ENCODE measurements around the gene RNGTT.

RNGTT gene

DNA sequence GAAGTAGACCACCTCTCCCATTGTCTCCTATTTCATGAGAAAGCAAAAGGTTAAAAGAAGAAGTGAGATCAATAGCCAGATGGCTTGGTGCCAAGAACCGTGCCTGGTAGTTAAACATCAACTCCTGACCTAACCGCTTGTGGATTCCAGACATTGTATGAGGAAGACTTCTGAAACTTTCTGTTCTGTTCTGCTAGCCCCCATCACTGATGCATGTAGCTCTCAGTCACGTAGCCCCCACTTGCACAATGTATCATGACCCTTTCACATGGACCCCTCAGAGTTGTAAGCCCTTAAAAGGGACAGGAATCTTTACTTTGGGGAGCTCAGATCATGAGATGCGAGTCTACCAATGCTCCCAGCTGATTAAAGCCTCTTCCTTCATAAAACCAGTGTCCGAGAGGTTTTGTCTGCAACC lies 301.2 kb downstream of the RNGTT start:
- DNase-seq (ENCODE audit: low read depth in 2 of 2), result no peak

DNA sequence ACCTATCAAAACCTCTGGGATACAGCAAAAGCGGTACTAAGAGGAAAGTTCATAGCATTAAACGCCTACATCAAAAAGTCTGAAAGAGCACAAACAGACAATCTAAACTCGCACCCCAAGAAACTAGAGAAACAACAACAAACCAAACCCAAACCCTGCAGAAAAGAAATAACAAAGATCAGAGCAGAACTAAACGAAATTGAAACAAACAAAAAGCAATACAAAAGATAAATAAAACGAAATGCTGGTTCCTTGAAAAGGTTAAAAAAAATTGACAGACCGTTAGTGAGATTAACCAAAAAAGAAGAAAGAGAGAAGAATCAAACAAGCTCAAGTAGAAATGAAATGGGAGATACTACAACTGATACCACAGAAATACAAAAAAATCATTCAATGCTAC lies 302.3 kb downstream of the RNGTT start:
- no peak for DNase-seq (ENCODE audit: low read depth in 2 of 2)

DNA sequence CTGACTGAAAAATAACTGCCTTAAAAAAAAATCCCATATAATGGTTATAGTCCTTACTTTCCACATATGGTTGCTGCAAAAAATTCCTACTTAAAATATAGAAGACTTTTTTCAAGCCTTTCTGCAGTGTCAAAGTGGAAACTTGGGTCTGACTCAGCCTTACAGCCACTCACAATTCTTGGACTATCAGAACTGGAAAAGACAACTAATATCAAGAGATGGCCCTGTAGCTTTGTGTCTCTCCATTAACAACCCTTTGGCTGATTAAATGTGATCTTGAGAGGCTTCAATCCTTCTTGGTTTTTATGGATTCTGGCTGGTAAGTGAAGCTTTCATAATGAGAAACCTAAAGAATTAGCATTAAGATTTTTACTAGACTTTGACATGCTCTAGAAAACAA lies 307.8 kb downstream of the RNGTT start:
- no peak for DNase-seq (ENCODE audit: low read depth in 2 of 2)

DNA sequence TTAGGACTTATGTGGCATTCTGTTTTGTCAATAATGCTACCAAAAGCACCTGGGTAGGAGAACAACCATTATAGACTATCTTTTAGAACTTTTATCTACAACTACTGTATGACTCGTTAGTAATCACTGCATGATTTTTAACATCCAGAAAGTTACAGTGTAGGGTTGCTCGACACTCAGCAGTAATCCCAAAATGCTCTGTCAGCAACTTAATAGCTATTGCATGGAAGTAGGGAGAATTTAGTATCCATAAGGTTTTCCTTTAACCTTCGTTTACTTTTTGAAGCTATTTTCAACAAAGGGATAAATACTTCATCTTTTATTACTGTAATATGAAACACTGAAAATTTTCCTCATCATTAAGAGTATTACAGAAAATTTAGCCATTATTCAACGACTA lies 309.5 kb downstream of the RNGTT start:
- no peak for DNase-seq (ENCODE audit: low read depth in 2 of 2)

DNA sequence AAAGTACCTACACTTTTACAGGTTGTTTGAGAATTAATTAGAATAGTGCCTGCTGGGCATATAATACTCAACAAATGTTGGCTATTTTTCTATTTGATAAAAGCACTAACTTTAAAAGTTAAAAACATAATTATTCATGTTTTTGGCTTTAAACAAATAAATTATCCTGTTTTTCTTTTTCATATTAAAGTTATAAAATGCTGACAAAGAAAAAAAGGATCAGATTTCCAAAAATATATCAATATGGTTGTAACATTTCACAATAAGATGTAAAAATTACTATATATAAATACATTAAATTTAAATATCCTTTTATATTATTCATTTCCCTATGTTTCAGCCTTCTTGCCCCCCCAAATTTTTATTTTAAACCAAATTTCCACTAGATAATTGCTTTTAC lies 312.0 kb downstream of the RNGTT start:
- no peak for DNase-seq (ENCODE audit: low read depth in 2 of 2)

DNA sequence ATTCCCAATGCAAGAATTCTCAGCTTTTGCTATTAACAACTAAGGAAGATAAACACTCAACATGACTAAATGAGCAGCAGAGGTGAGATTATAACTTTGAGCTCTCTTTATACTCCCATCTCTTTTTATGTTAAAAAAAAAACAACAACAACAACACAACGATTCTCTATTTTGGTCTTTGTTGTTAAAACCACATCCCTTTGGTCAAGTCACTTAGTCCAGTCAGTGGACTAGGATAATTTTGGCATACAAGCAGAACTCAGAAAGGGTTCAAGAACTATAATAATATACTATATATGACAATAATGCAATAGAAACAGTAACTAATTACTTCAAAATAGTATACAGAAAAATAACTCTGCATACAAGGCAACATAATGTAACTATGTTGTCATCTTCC lies 312.4 kb downstream of the RNGTT start:
- DNase-seq (ENCODE audit: low read depth in 2 of 2), result no peak

DNA sequence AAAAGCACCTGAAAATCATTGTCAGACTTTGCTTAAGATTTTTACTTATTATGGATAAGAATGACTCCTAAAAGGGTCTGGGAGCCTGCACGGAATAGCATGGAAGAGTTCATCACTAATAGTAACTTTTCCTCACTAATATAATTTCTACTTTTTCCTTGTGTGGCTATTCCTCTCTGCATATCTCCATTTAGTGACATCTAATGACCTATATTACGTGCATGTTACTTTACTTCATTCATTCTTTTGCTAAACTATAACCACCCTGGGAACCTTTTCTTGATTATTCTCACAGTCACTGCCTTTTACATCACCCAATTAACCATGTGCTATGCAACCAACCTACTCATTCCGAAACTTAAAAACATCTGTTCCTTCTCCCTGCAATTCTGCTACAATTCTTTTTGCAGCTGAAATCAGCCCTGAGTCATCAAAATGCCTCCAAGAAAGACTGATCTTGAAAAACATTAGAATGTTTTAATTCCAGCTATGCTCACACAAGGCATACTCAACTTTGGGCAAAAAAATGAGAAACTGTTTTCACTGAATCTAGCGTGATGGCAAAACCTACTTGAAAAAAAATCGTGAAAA lies 313.3 kb downstream of the RNGTT start:
- DNase-seq (ENCODE audit: low read depth in 2 of 2), result no peak

DNA sequence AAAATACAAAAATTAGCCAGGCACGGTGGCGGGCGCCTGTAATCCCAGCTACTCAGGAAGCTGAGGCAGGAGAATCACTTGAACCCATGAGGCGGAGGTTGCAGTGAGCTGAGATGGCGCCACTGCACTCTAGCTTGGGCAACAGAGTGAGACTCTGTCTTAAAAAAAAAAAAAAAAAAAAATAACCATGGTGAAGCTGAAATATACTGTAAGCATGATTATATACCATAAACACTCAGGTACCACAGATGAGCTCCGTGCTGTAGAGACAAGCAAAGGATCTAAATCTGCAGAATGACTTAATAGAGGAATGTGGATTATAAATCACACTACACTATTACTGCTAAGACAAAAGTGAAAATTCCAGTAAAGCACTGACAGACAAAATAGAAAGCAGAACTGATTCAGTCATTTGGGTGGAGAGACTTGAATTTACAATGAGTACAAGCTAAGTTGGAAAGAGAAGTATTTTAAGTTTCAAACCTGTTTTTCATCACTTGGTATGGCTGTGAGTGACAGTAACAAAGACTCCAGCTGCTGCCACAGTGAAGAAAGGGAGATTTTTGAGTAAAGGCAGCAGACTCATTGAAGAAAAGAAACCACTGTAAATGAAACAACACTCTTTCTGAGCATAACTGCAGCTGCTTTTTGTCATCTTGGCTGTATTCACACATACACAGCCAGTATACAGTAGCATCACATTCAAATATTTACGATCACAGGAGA lies 322.1 kb downstream of the RNGTT start:
- no peak for DNase-seq (ENCODE audit: low read depth in 2 of 2)

DNA sequence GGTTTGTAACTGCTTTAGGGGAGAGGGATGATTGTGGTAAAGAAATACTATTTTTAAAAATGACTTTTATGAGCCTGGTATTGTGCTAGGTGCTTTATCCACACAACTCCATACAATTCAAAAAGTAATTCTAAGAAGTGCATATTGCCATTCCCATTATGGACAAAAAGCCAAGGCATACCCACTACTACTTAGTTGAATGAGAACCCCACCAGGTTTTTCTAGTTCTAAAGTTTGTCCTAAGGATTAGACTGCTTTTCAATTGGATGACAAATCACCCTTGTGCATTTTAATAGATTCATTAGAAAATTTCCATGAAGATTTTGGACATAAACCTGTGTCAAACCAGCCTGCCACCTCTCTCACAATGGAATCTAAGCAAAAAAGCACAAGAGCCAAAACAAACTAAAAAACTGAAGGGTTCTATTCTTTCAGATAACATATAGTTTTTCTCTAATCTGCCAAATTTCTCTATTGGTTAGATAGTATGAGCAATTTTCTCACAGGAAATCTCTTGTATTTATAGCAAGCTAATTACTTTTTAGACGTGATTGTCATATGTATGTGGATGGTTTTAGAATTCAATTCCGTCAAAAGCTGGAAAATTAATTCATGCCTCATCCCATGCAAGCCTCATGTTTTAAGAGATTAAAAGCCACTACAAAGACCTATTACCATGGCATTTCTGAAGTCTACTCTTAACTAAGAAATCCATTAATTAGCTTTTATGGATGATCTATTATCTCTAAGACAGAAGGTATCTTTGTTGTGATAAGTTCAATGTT lies 325.5 kb downstream of the RNGTT start:
- no peak for DNase-seq (ENCODE audit: low read depth in 2 of 2)

DNA sequence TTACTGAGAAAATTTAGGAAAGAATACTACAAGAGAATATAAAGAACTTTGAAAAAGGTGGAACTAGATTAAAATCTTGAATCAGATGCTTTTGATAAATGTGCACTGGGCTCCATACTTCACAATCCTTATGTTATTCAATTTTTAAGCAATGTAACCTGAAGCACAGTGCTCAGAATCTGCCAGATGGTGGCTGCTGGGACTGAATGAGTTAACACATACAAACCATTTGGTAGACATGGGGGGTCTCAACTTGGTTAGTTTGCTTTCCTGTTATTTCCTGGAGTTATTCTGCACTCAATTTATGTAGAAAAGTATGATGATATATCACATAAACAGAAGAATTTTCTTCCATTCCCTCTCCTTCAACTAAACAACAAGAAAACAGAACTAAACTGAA lies 326.5 kb downstream of the RNGTT start:
- no peak for DNase-seq (ENCODE audit: low read depth in 2 of 2)

DNA sequence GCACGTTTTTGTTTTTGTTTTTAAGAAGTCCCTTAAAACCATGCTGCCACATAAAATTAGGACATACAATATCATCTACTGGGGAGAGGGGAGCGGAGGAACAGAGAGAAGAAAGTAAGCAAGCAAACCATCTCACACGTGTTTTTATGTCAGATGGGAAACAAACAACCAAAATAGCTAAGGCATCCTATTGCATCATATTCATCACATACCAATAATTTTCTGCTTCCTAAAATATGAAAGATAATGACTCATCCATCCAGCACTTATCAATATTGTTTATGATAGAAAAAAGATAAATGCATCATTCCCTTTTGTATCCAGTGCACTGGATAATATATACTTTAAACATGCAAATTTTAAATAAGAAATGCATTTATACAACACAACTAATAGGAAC lies 329.6 kb downstream of the RNGTT start:
- no peak for DNase-seq (ENCODE audit: low read depth in 2 of 2)

DNA sequence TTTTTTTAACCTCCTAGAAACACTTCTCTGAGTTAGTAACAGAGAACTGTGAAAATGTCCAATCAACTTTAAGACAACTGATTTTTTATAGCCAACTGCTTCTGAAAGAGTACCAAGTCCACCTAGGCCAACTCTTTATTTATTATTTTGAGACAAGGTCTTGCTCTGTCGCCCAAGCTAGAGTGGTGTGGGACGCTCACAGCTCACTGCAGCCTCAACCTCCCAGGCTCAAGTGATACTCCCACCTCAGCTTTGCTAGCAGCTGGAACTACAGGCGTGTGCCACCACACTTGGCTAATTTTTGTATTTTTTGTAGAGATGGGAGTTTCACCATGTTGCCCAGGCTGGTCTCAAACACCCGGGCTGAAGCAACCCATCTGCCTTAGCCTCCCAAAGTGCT lies 331.6 kb downstream of the RNGTT start:
- DNase-seq (ENCODE audit: low read depth in 2 of 2), result no peak

DNA sequence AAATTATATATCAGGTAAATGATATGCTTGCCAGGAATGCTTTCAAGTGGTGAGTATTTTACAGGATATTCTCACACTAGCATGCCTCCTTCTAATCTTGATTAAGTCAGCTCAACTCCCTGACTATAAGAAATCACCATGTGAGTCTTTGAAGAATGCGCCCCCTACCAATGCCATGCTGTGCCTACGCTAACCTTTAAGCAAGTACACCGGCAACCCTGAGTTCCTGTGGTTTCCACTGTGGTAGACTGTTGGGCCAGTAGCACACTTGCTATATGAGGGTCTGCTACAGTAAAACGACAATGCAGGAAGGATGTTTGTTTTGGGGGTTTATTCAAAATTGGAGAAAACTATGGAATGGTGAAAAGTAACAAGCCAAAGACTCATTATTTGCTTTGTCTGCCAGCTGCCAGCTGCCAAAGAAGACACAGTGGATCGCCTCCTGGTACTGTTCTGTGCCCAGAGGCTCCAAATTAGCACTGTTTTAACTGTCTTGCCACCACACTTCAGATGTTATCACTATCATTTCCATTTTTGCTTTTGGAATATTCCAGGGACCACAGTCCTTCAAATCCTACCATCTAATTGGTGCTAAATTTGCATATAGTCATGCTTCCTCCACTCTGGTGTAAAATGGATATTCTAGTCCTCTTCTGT lies 333.5 kb downstream of the RNGTT start:
- no peak for DNase-seq (ENCODE audit: low read depth in 2 of 2)

DNA sequence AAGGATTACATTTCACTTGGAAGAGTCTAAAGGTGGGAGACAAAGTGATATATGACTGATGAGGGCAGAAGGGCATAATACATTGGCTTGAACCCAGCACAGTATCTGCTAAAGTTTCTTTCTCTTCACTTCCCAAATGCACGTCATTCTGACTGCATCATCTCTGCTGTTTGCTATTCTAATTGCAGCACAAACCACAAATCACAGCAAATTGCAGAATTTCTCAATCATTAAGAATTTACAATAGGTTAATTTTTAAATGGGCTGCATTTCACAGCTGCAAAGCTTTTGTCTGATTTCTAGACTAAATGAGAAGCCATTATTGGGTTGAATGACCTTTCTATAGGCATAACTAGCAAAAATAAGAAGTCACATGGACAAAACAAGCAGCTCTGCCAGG lies 337.0 kb downstream of the RNGTT start:
- DNase-seq (ENCODE audit: low read depth in 2 of 2), result no peak

DNA sequence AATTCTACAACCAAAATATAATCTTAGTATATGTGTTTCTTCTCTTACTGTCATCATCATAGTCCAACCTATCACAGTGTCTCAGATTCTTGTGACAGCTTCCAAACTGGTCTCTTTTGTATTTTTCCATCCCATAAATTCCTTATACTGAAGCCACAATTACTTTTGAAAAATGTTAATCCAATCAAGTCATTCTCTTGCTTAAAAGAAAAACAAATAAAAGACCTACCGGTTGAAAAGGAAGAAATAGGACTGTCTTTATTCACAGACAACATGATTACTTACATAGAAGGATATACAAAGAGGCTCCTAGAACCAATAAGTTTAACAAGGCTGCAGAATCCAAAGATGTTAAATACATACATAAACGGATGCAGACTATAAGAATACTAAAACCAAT lies 339.9 kb downstream of the RNGTT start:
- no peak for DNase-seq (ENCODE audit: low read depth in 2 of 2)

DNA sequence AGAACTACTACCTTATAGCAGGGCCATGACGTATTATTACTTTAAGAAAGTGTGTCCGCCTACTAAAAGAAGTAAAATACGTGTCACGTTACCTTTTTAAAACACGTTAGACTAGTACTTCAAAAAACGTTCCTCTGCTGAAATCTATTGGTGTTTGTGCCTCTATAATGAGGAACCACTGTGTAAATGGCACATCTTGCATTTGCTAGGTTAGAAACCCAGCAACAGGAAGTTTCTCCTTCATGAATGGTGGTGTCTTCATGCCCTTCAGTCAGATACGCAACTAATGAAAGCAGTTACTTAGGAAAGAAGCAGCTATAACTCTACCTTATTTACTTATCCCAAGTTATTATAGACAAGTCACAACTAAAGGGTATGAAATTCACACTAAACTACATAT lies 343.5 kb downstream of the RNGTT start:
- DNase-seq (ENCODE audit: low read depth in 2 of 2), result no peak

DNA sequence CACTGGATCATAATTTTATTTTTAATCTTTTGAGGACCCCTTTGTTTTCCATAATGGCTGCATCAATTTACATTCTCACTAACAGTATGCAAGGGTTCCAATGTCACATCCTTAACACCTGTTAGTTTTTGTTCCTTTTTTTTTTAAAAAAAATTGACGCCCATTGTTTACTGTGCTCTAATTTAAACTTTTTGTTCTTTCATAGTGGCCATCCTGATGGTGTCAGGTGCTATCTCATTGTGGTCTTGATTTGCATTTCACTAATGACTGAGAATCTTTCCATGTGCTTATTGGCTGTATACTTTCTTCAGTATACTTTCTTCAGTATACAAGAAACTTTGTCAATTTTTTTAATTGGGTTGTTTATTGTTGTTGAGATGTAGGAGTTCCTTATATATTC lies 347.0 kb downstream of the RNGTT start:
- DNase-seq (ENCODE audit: low read depth in 2 of 2), result no peak

DNA sequence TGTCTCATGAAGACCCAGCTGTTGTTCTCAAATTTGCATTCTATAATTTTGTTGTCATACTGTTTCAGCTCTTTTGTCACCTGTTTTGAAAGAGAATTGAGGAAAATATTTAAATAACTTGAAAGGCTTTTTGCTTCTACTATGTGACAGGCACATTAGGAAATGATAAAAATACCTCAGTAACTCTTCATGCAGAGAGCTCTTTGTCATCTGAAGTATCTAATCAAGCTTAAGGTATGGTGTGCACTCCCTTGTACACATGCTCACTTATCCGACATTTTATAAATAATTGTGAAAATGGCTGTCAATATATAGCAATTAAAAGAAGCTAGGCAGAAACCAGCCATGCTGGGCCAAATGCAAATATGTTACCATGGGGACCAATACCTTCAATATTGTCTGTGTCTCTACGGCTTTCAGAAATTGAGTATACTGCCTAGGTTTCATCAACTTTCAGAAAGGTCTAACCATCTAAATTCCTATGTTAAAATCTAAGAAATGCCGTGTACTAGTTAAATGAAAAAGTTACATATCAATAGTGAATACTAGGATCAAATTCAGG lies 349.0 kb downstream of the RNGTT start:
- no peak for DNase-seq (ENCODE audit: low read depth in 2 of 2)

DNA sequence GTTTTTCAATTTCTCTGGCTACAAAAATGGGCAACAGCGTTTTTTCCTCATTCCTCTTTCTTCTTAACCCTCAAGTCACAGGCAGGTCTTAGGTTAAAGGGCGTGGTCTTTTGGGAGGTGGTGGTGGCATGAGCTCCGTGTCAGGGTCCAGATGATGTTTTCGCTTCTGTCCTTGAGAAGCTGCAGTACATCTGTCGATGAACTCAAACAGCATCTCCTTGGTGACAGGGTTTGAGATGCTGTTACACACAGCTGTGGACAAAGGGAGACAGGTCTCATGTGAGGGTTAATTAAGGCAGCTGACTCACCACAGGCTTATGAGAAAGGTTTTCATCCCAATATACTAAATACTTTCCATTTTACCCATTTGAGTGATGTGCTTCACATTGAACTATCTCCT lies 350.8 kb downstream of the RNGTT start:
- no peak for DNase-seq (ENCODE audit: low read depth in 2 of 2)

DNA sequence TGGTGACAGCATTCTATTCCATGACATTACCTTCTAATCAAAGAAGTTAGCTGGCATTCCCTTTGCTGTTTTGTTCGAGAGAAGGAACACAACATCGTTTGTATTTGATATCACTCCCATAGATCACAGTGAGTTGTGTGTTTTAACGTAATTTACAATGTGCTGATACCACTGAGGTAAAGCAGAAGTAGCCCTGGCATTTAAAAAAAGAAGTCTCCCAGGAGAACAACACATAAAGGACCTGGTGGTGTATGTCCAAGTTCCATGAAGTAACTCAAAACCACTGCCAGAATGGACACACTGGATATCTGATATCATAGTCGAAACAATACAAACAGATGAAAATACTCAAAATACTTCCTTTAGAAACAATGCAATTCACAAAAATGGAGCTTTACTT lies 351.7 kb downstream of the RNGTT start:
- no peak for DNase-seq (ENCODE audit: low read depth in 2 of 2)

DNA sequence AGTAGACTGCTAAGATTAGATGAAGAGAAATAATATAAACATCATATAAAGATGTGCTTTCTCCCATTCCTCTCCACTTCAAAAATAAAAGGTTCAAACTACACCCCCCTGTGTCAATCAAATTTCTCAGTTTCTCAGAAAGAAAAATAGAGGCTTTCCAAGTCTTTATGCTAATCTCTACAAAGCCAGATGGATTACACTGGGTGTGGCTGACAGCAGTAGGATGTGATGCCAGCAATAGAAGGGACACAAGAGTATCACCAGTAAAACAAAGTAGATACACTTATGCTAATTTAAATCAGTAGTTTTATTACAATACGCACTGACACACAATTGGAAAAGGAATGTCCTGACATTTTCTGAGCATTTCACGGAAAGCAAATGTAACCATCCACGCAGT lies 353.4 kb downstream of the RNGTT start:
- DNase-seq (ENCODE audit: low read depth in 2 of 2), result no peak

DNA sequence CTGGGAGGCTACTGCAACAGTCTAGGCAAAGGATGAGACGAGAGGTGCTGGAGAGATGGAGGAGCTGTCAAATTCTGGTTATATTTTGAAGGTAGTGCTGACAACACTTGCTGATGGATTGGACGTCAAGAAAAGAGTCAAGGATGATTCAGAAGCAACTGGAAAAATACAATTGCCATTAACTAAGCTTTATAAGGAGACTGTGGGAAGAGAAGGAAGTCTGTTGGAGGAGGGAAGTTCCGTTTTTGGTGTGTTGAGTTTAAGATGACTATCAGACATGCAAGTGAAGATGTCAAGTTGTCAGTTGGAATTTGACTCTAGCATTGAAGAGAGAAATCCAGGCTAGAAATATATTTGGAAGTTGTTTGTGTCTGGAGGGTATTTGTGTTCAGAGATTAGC lies 358.1 kb downstream of the RNGTT start:
- DNase-seq (ENCODE audit: low read depth in 2 of 2), result no peak
